AML-193 (cell line): Measurements from ENCODE around the gene HHAT.

Experiments used
- DNase-seq, 2 experiments: peaks; one replicate each; lab custom pipeline; 2025; lab: John Stamatoyannopoulos, UW

Gene HHAT

DNA sequence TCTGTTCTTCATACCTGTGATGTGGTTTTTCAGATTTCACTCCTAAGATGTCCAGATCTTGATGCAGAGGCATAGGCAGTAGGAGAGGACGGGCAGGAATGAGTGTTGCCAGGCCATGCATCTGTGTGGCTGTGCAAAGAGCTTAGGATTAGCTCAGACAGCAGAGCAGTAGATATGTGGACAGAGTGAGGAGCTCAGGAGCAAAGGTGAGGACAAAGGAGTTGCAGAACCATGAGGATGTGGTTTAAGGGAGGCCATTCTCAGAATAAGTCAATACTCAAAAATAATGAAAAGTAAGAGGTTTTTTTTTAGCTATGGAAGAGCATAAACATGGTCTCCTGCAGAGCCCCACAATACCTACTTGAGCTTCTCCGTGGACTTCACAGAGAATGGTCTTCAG, 158.3 kb downstream of the HHAT start:
- DNase-seq, result no peak

DNA sequence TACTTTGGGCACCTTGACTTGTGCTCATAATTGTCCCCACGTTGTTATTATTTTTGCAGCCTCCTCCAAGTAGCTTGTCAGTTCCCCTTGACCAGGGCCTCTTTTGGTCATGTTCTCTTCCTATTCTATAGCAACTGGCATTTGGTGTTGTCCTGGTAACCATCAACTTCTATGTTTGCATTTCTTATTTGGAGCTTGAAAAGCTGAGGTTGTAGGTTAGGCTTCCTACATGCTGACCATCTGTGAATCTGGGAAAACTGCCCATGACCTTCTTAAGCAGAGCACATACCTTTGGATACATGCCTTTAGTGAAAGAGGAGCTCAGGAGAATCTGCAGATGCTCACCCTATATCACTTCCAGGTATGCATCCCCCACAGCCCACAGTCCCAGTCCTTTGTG, 160.8 kb downstream of the HHAT start:
- no peak for DNase-seq

DNA sequence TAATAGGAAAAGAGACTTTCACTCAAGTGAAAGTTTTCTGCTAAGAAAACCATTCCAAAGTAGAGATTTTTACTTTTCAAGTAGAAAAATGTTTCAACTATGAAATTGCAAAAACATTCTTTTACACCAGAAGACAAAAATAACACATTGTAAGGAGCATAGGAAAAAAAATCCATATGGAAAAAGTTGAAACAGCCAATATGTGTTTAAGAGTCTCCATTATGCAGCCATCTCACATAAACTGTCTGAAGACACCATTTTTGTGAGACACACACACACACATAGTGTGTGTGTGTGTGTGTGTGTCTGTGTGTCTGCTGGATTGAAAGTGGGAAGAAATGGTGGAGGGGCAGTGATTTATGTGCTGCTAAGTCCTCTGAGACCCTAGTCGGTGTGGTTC, 162.1 kb downstream of the HHAT start:
- DNase-seq, result no peak

DNA sequence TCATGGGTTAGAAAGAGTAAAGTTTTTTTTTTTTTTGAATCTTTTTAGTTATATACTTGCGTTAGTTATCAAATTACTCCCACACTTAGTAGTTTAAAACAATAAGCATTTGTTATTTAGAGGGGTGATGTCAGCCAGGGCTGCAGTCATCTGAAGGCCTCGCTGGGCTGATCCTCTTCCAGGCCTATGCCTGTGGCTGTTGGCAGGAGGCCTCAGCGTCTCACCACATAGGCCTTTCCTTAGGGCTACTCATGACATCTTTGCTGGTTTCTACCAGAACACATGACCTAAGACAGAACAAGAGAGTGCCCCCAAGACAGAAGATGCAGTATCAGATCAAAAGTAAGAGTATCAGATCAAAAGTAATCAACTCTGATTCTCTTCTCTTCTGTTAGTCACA, 167.4 kb downstream of the HHAT start:
- no peak for DNase-seq

DNA sequence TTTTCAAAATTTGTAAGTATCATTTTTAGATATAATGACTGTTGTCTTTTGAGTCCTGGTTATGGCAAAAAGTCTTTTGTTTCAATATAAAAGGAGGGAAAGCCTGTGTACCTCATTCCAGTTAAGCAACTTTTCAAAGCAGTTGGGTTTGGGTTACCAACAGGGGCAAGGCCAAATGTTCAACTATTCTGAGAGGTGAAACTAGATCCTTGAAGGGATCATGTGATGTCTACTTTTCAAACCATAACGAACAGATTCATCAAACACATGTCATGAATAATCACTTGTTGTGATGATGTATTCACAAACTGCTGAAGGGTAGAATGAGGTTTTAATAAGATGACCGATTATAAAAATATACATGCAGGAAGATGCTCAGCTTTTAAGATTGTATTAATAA, 171.3 kb downstream of the HHAT start:
- no peak for DNase-seq

DNA sequence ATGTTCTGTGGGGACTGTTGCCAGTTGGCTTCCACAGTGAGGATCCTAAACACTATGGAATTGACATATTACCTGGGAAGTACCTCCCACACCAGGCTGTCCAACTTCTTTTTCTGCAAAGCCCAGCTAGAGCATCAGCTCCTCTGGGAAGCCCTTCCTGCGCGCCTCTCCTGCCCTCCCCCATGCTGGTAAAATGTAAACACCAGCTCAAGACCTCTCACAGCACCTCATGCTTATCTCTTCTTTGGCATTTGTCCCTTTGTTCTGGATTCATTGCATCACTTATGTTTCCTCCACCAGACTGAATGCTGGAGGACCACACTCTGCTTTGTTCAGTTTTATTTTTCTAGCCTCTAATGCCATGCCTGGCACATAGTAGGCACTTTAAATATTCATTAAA, 172.1 kb downstream of the HHAT start:
- no peak for DNase-seq

DNA sequence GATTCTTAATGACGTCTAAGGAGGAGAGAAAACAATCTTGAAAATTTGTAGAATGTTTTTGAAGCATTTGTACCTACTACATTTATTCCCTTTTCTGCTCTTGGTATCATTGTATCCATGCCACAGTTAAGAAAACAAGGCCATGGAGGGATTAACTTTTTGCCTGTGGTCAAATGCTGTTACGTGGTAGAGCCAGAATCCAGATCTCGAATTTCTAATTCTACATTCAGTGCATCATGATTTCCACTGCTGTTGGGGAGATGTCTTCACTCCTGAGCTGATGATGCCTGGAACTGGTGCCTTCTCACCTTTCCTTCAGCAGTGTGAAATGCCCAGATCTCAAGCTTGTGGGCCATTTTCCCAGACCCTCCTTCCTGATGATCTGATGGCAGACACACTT, 175.6 kb downstream of the HHAT start:
- DNase-seq, result no peak

DNA sequence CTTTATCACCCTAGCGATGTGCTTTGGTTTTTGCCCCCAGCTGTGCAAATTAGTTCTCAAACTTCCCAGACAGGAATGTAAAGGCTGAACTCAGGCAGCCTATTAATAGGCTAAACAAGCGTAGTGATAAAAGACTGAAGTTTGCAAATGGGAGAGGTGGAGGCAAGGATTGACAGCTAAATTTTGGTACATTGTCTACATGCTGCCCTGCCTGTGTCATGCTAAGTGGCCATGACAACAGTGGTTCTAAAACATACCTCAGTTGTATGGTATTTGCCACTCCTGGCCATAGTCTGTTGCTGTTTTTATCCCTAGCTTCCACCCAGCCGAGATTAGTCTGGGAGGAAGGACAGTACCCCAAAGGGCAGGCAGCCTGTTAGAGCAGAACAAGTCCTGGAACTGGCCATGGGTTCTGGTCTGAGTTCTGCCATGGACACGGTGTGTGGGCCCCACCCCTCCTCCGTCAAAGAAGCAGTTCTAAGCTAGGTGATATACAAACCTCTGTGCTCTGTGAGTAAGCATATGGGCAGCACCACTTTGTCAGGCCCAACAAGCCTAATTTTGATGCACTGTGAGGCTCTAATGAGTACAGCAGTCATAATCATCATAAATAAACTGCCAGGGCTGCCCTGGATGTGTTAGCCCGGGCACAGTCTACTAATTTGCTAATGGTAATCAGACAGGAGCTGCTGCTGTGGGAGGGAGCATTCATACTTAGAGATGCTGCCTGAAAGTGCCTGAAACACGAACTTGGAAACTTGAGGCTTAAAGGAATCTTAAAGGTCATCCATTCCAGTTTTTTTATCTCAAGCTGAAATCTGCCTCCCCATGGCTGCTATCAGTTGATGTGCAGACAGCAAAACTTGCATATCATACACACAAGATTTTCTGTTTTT, 177.1 kb downstream of the HHAT start:
- DNase-seq, result no peak

DNA sequence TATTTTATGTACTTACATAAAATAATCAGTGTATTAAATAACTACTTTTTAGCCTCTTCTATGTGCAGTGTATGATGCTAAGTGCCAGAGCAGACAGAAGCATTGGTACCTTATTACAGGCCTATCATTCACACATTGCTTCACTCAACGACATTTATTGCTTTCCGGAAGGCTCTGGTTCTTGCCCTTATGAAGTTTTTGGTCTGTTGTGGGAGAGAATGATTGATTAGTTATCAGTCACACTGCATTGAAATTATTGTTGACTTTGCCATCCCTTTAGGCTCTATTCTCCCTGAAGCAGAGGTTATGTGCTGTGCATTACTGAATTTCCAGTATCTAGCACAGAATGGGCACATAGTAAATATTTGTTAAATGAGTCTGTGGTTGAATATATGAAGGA, 178.0 kb downstream of the HHAT start:
- no peak for DNase-seq

DNA sequence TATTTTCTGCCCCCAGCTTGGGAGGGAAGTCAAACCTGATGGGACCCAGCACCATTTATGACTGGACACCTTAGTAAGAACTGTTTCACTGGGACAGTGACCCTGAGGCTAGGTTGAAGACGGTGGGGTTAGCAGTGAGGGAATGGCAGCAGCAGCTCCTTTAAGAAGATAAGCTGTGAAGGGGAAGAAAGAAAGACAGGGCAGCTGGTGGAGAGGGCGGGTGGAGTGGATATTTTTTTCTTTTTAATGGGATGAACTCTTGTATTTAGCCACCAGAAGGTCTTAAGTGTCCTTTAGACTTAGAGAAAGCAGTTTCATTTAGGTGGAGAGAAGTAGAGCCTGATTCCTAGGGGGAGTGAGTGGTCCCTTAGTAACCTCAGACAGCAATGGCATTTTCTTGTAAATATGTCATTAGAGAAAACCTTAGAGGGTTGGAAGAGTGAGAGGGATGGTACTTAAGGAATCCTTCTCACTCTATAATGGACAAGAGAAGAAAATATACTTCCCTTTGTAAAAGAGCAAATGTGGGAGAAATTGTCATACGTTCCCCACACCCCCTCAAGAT, 187.5 kb downstream of the HHAT start:
- no peak for DNase-seq

DNA sequence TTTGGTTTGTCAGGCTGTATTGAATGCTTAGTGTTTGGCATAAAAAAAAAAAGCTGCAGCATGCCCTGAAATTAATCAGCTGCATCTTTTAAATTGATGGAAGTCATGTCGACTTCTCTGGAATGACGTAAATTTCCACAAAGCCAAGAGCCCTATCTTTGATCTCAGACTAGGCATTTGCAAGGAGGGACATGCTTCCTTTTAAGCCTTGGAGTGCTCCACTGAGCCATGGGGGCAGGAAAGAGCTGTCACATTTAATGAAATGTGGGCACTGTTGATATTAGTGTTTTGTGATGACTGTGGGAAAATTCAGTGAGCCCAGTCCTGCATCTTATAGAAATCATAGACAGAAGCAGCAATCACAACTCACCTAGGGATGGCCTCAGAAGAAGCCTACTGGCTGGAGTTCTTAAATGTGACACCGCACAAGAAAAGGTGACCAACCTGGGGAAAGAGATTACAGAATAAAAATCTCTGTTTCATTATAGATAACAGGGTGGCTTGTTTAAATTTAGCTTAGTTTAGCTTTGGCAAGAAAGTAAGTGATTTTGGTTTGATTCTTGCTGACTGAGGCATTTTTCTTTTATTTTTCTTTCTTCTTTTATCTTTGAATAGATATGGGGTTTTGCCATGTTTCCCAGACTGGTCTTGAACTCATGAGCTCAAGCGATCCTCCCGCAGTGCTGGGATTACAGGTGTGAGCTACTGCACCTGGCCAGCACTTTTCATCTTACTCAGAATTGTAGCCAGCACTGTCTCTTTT, 188.2 kb downstream of the HHAT start:
- no peak for DNase-seq

DNA sequence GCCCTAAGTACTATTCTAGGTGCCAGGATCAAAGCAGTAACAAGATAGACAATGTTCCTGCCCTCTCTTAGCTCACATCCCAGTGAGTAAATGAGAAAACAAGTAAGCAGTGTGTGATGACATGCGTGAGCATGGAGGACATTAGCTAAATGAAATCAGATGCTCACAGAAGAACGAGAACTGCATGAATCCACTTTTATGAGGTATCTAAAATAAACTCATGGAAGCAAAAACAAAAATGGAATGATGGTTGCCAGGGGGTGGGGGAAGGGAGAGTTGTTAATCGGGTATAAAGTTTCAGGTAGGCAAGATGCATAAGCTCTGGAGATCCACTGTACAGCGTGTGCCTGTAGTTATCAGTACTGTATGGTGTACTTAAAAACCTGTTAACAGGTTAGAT, 195.1 kb downstream of the HHAT start:
- no peak for DNase-seq

DNA sequence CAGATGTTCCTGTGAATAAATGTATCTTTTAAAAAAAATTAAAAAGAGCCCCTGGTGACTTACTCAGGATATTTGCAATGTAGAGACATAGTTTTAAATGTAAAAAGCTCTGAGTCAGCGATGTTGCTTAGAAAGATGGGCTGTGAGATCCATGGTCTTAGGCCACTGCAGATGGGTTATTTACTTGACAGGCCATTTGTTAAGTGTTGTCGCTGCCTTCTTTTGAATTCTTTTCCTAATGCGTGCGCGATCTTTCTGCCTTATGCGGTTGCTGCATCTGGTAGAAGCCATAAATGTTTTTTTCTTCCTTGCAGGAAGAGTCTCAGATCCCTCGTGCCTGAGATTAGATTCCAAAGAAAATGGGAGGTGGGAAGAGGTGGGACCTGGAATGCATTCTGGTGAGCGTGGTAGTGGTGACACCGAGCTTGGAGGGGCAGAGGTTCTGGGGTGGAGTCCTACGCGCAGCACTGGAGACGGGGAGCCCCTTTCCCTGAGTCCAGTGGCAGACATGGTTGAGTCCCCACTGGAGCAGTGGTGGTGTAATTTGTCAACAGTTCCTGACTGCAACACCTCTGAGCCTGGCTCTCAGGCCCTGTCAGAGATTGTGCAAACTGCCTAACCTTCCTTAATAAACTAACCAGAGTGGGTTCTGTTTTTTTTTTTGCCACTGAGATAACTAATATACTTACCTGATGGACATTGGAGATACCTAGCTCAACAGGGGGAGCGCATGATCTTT, 197.2 kb downstream of the HHAT start:
- no peak for DNase-seq

DNA sequence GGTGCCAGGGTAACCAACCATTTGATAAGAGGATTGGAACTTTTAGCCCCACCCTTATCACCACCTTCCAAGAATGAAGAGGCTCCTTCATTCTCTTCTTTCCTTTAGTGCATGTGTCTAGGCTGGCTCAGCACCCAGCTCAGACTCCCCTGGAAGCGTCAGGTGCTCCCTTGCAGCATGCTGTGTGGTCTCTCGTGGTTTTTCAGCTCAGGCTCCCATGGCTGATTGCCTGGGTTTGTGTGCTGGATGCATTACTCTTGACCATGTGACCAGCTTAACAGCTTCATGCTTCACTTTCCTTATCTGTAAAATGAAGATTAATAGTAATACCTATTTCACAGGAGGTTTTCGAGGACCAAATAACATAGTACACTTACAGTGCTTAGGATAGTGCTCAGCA, 198.4 kb downstream of the HHAT start:
- no peak for DNase-seq

DNA sequence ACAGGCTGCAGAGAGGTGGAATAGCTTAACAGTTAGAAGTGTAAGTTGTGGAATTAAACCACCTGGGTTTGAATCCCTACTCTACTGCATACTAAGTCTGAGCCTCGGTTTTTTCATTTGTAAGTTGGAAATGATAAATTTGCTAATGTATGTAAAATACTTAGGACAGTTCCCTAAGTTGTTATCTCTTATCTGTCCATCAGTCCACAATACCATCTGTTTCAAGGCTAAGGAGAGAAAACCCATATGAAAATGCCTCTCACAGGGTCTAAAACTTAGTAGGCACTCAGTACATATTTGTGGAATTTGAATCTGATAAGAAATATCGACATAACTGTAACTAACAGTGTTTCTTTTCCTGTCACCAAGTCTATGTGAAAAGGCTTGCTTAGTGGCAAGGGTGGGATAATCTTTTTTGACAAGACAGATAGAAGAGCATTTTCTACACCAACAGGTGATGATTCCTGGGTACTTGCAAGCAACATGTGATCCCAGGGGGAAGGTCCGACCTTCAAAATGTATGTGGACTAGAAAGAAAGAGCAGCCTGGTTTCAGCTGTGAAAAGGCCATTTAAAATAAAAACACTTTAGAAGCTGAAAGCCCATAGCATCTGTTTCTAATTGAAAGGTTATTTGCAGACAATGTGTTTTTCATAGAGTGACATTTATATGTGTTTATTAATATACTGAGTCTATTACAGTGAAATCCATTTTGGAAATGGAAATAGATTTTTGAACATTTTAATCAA, 202.9 kb downstream of the HHAT start:
- no peak for DNase-seq

DNA sequence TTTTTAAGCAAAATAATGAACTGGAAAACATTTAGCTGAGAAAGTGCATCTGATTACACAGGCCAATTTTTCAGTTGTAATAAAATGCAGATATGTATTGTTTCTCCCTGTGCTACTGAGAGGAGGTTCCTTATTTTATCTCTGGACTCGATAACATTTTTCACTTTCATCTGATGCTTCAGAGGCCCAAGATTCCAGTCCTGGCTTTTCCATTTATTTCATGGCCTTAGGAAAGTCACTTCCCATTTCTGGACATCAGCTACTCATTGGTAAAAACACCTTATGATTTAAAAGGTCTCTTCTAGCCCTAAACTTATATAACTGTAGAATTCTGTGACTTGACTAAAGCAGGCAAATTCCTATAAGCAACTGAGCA, 203.5 kb downstream of the HHAT start:
- DNase-seq, result no peak

DNA sequence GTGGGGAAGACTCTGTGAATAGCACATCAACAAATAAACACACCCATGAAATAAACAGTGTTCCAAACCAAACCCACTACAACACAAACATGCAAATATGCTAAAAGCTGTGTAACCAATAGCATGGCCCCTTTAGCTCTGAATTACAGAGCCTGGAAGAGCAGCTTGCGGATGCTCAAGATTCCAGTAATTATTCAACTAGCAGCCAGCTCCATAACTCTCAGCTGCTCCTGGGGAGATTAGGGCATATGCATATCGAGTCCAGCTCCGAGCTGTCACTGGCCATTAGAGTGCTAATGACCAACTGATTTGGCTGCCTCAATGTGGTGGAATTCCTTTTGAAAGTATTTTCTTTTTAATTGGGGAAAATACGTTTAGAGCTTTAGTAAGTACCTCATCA, 207.1 kb downstream of the HHAT start:
- DNase-seq, result no peak

DNA sequence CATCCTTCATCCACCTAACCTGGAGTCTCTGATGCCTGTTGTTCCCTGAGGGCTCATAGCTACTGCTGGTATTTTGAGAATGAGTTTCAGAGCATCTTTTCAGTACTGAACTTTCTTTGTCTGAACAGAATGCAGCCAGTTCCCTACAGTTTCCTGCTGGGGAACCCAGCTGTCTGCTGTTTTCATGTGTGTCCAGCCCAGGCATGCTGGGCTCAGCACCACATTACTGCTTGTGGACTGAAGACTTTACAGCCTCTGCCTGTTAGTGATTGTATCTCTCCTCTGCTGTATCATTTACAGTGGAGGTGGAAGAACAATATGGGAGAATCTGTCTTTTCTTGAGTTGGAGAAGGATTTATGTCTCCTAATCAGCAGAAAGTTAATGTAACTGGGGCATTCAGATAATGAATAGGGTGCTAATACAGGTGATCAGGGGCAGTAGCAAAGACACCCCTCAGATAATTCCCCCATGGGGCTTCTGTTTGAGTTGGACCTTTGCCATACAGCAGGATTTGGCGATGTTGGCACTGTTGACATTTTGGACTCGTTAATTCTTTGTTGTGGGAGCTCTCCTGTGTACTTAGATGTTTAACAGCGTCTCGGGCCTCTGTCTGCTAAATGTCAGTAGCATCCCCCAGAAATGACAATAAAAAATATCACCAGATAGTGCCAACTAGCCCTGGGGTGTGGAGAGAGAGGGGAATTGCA, 207.7 kb downstream of the HHAT start:
- DNase-seq, result no peak

DNA sequence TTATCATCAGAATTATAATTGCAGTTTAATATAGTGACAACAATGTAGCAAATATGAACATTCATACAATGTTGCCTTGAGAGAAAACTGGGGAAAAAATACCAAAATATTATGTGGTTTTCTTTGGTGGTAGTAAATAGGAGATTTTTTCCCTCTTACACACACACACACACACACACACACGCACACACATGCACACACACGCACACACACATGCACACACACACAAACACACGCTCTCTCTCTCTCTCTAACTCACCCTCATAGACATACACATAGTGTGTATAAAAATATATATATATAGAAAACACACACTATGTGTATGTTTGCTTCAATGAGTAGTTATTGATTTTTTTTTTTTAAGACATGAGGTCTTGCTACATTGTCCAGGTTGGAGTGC, 211.6 kb downstream of the HHAT start:
- DNase-seq, result no peak

DNA sequence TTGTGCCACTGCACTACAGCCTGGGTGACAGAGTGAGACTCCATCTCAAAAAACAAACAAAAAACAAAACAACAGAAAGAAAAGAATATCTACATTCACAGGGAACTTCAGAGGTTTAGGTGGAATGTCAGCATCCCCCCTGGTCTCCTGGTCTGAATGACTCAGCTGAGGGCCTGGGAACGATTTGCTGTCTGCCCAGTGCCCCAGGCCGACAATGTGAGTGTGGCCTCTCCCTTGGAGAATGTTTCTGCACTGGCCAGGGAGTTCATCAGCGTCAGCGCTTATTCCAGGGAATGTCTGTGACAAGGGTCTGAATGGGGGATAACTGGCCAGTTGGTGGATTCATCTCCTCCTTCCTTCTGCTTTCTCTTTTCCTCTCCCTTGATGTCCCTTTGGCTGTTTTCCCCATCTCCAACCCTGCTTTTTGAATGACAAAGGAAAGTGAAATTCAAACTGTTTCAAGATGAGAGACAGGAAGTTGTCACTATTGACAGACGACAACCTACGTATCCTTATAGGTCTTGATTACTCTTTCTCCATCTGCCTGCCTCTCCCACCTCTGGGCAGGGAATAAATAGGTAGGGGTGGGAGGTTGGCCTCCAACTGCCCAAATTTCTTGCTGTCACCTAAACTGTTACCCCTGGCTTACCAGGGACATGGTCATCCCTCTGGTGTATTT, 213.1 kb downstream of the HHAT start:
- no peak for DNase-seq

DNA sequence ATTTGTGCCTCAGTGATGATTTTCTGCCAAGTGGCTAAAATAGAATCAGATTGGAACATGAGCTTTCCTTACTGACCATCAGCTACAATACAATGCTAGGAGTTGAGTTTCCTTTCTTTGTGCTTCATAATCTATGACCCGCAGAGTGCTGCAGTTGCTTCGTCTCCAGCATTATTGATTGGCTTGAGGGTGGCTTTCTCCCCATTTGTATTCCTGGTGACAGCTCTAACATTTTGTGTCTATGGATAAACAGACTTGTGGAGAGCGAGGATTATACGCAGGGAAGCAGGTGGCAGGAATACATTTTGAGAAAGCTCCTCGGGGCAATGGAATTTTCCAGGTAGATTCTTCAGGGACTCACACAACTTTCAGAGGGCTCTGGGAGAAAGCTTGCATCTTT, 223.2 kb downstream of the HHAT start:
- DNase-seq, result no peak
